HUES6 (cell line): ENCODE results near the gene GTF3C4.
A peak's percentile ranks its signal among the peaks of the same experiment; 100 is the strongest.

Experiments
- H3K27ac ChIP-seq: 2 replicates; pipeline ENCODE4 v1.7.0; 2013; ENCODE audit warnings: low read depth, mild to moderate bottlenecking, low read length, inconsistent platforms
- H3K27me3 ChIP-seq: 2 replicates; pipeline ENCODE4 v1.6.1; 2013; ENCODE audit warnings: low read length; ENCODE audit not compliant: control insufficient read depth, insufficient read depth
- H3K36me3 ChIP-seq: 2 replicates; pipeline ENCODE4 v1.6.1; 2013; ENCODE audit warnings: low read length; ENCODE audit not compliant: control insufficient read depth, insufficient read depth
- H3K4me1 ChIP-seq: 2 replicates; pipeline ENCODE4 v1.6.1; 2013; ENCODE audit warnings: low read length; ENCODE audit not compliant: control insufficient read depth, insufficient read depth
- H3K4me3 ChIP-seq: 2 replicates; pipeline ENCODE4 v1.5.1; 2013; ENCODE audit warnings: low read depth, low read length
- H3K9ac ChIP-seq: one replicate; pipeline ENCODE4 v1.6.1; 2013; ENCODE audit warnings: mild to moderate bottlenecking, low read length
- H3K9me3 ChIP-seq: 2 replicates; pipeline ENCODE4 v1.6.1; 2013; ENCODE audit warnings: low read depth, low read length; ENCODE audit not compliant: control insufficient read depth, insufficient read depth

The GTF3C4 gene

GRCh38 chr9:132671620-132672412 is 1.6 kb downstream of the GTF3C4 start:
- no peaks in the 10 kb centered on the region; the same call in 1 of the 2 replicates for H3K9me3 ChIP-seq
- H3K4me1 ChIP-seq: peaks cover 21% of the 10 kb centered on the region; the same call in 1 of the 2 replicates
- no peak overlapping the region for H3K27ac ChIP-seq
- H3K27me3 ChIP-seq: no peaks in the 10 kb centered on the region
- H3K9ac ChIP-seq: peak overlapping the region; percentile 99
- H3K4me3 ChIP-seq: peak overlapping the region; percentile 99
- H3K36me3 ChIP-seq: peaks cover 26% of the 10 kb centered on the region; the same call in 1 of the 2 replicates

GRCh38 chr9:132672413-132672690 is 2.1 kb downstream of the GTF3C4 start:
- Histone ChIP-seq H3K27me3 (no peaks in the 10 kb centered on the region), H3K9ac (no peak overlapping the region), H3K4me3 (peak overlapping the region; percentile 99), H3K9me3 (no peaks in the 10 kb centered on the region; the same call in 1 of the 2 replicates), H3K36me3 (peaks cover 26% of the 10 kb centered on the region; the same call in 1 of the 2 replicates), H3K4me1 (peaks cover 21% of the 10 kb centered on the region; the same call in 1 of the 2 replicates), H3K27ac (no peak overlapping the region)

- Histone ChIP-seq H3K4me1 (peaks cover 13% of the 10 kb centered on the region; the same call in 1 of the 2 replicates), H3K4me3 (no peak overlapping the region), H3K9ac (no peak overlapping the region), H3K27ac (no peak overlapping the region), H3K36me3 (peaks cover 29% of the 10 kb centered on the region), H3K9me3 (no peaks in the 10 kb centered on the region), H3K27me3 (no peaks in the 10 kb centered on the region)
Measured at GRCh38 chr9:132673355-132673754, 3.1 kb downstream of the GTF3C4 start.

GRCh38 chr9:132674485-132674884 is 4.2 kb downstream of the GTF3C4 start:
- H3K9me3 ChIP-seq: no peaks in the 10 kb centered on the region
- peaks cover 40% of the 10 kb centered on the region for H3K36me3 ChIP-seq
- H3K27ac ChIP-seq: no peak overlapping the region
- peaks cover 13% of the 10 kb centered on the region; the same call in 1 of the 2 replicates for H3K4me1 ChIP-seq
- H3K4me3 ChIP-seq: no peak overlapping the region
- no peak overlapping the region for H3K9ac ChIP-seq
- H3K27me3 ChIP-seq: no peaks in the 10 kb centered on the region

- no peaks in the 10 kb centered on the region for H3K9me3 ChIP-seq
- peaks cover 55% of the 10 kb centered on the region for H3K36me3 ChIP-seq
- H3K4me3 ChIP-seq: no peak overlapping the region
- H3K9ac ChIP-seq: no peak overlapping the region
- H3K27ac ChIP-seq: no peak overlapping the region
- H3K4me1 ChIP-seq: no peaks in the 10 kb centered on the region
- H3K27me3 ChIP-seq: no peaks in the 10 kb centered on the region
Measured at GRCh38 chr9:132677976-132678375, 7.7 kb downstream of the GTF3C4 start.

- Histone ChIP-seq H3K36me3 (peaks cover 66% of the 10 kb centered on the region), H3K4me3 (no peak overlapping the region)
Measured at GRCh38 chr9:132679946-132680625, 9.8 kb downstream of the GTF3C4 start.

GRCh38 chr9:132681561-132681960 is 11.3 kb downstream of the GTF3C4 start:
- Histone ChIP-seq H3K36me3 (peaks cover 79% of the 10 kb centered on the region), H3K4me1 (no peaks in the 10 kb centered on the region), H3K9me3 (no peaks in the 10 kb centered on the region), H3K4me3 (no peak overlapping the region), H3K9ac (no peak overlapping the region), H3K27me3 (no peaks in the 10 kb centered on the region), H3K27ac (no peak overlapping the region)

More at GRCh38 chr9:132679946-132680625, 9.8 kb downstream of the GTF3C4 start:
- H3K9ac ChIP-seq: no peak overlapping the region
- H3K27me3 ChIP-seq: no peaks in the 10 kb centered on the region
- no peak overlapping the region for H3K27ac ChIP-seq
- no peaks in the 10 kb centered on the region for H3K9me3 ChIP-seq
- no peaks in the 10 kb centered on the region for H3K4me1 ChIP-seq

GRCh38 chr9:132683873-132684272 is 13.6 kb downstream of the GTF3C4 start:
- Histone ChIP-seq H3K36me3 (peaks cover 89% of the 10 kb centered on the region), H3K9me3 (no peaks in the 10 kb centered on the region), H3K4me3 (no peak overlapping the region)

GRCh38 chr9:132690696-132691095 is 20.4 kb downstream of the GTF3C4 start:
- no peaks in the 10 kb centered on the region for H3K27me3 ChIP-seq
- H3K4me1 ChIP-seq: no peaks in the 10 kb centered on the region
- H3K9ac ChIP-seq: no peak overlapping the region
- H3K36me3 ChIP-seq: peaks cover 59% of the 10 kb centered on the region
- no peak overlapping the region for H3K27ac ChIP-seq
- no peak overlapping the region for H3K4me3 ChIP-seq
- peaks cover under 1% of the 10 kb centered on the region; the same call in 1 of the 2 replicates for H3K9me3 ChIP-seq

More at GRCh38 chr9:132683873-132684272, 13.6 kb downstream of the GTF3C4 start:
- H3K27ac ChIP-seq: no peak overlapping the region
- no peaks in the 10 kb centered on the region for H3K27me3 ChIP-seq
- no peaks in the 10 kb centered on the region for H3K4me1 ChIP-seq
- H3K9ac ChIP-seq: no peak overlapping the region

GRCh38 chr9:132694144-132694543 is 23.9 kb downstream of the GTF3C4 start:
- Histone ChIP-seq H3K27ac (no peak overlapping the region), H3K4me3 (no peak overlapping the region), H3K9ac (no peak overlapping the region), H3K27me3 (no peaks in the 10 kb centered on the region), H3K36me3 (peaks cover 25% of the 10 kb centered on the region), H3K4me1 (no peaks in the 10 kb centered on the region), H3K9me3 (peaks cover 31% of the 10 kb centered on the region)

- no peak overlapping the region for H3K27ac ChIP-seq
- H3K9me3 ChIP-seq: peaks cover 37% of the 10 kb centered on the region
Measured at GRCh38 chr9:132697230-132697629, 27.0 kb downstream of the GTF3C4 start.

More at GRCh38 chr9:132697230-132697629, 27.0 kb downstream of the GTF3C4 start:
- H3K4me1 ChIP-seq: no peaks in the 10 kb centered on the region
- 0 out of 2 replicates have a peak, but pooled peaks cover 3% of the 10 kb centered on the region for H3K36me3 ChIP-seq
- H3K4me3 ChIP-seq: no peak overlapping the region
- no peaks in the 10 kb centered on the region for H3K27me3 ChIP-seq
- H3K9ac ChIP-seq: no peak overlapping the region
